ENCODE results near the gene B3GALNT1.

B3GALNT1 gene

DNA sequence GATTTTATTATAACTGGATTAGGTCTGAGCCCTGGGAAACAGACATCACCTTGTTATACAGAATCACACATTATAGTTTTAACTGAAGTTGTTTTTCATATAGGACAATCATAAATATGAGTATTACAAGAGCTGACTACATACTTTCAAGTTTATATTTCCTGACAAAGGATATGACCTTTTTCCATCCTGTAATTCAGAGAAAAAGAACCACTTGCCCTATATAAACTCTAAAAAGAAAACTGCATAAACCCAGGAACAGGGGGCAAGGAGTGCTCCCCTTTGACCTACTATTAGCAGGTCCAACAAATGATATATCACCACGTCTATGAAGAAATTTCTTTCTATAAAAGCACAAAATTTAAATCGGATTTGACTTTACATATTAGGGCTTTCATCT lies 20.9 kb downstream of the B3GALNT1 start:
- TF ChIP-seq, protein P1, sequence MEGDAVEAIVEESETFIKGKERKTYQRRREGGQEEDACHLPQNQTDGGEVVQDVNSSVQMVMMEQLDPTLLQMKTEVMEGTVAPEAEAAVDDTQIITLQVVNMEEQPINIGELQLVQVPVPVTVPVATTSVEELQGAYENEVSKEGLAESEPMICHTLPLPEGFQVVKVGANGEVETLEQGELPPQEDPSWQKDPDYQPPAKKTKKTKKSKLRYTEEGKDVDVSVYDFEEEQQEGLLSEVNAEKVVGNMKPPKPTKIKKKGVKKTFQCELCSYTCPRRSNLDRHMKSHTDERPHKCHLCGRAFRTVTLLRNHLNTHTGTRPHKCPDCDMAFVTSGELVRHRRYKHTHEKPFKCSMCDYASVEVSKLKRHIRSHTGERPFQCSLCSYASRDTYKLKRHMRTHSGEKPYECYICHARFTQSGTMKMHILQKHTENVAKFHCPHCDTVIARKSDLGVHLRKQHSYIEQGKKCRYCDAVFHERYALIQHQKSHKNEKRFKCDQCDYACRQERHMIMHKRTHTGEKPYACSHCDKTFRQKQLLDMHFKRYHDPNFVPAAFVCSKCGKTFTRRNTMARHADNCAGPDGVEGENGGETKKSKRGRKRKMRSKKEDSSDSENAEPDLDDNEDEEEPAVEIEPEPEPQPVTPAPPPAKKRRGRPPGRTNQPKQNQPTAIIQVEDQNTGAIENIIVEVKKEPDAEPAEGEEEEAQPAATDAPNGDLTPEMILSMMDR (conservative IDR thresholded peaks at IDR 0.05; ENCODE audit: control insufficient read depth, insufficient read depth, low read depth, low read length), result no peak
- no peak overlapping the region for H3K4me3 ChIP-seq (ENCODE audit: control insufficient read depth, low read depth, low read length)

GRCh38 chr3:161083131-161083530 lies 22.0 kb downstream of the B3GALNT1 start:
- H3K4me3 ChIP-seq (ENCODE audit: control insufficient read depth, low read depth, low read length), result no peak overlapping the region
- TF ChIP-seq, protein P1 (conservative IDR thresholded peaks at IDR 0.05; ENCODE audit: control insufficient read depth, insufficient read depth, low read depth, low read length), result no peak
- DNase-seq (ENCODE audit: low read depth), result no peak

More for the DNA sequence above, 20.9 kb downstream of the B3GALNT1 start:
- no peak for DNase-seq (ENCODE audit: low read depth)

DNA sequence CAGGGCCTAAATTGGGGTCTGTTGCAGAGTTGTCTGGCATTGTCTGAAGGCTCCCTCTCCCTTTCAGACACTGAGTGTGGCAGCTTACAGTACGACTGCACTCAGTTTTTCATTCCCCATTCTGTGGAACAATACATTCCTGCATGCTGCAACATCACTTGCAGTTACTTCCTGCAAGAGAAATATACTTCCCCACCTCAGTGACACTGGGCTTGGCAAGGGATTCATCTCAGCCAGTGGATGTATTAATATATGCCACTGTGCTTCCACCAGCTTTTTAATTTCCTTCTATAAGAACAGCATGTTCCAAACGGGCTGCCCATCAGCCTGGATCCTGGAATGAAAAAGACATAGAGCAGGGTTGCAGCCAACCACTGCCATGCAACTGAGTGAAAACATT lies 23.1 kb downstream of the B3GALNT1 start:
- no peak for DNase-seq (ENCODE audit: low read depth)
- TF ChIP-seq, protein P1 (conservative IDR thresholded peaks at IDR 0.05; ENCODE audit: control insufficient read depth, insufficient read depth, low read depth, low read length), result no peak
- no peak overlapping the region for H3K4me3 ChIP-seq (ENCODE audit: control insufficient read depth, low read depth, low read length)

GRCh38 chr3:161081633-161082032 lies 23.5 kb downstream of the B3GALNT1 start:
- TF ChIP-seq, protein P1 (conservative IDR thresholded peaks at IDR 0.05; ENCODE audit: control insufficient read depth, insufficient read depth, low read depth, low read length), result no peak

DNA sequence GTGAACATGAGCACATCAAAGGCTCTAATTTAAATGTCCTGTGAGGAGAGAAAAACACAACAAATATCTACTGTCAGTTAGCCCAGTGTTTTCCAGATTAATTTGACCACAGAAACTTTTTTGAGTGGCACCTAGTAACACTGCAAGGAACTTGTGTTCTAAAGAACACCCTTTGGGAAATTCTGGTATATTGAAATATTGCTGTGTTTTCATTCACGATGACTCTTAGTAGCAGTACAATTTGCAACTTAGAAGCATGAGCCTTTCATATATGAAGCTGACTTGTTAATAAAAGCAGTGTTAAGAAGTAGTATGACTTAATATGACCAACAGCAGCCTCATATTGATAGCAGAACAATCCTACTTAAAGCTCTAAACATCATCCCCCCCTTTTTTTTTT lies 32.0 kb downstream of the B3GALNT1 start:
- no peak overlapping the region for H3K4me3 ChIP-seq (ENCODE audit: control insufficient read depth, low read depth, low read length)
- no peak for DNase-seq (ENCODE audit: low read depth)
- TF ChIP-seq, protein P1 (conservative IDR thresholded peaks at IDR 0.05; ENCODE audit: control insufficient read depth, insufficient read depth, low read depth, low read length), result no peak

More at GRCh38 chr3:161081633-161082032, 23.5 kb downstream of the B3GALNT1 start:
- no peak for DNase-seq (ENCODE audit: low read depth)
- no peak overlapping the region for H3K4me3 ChIP-seq (ENCODE audit: control insufficient read depth, low read depth, low read length)

DNA sequence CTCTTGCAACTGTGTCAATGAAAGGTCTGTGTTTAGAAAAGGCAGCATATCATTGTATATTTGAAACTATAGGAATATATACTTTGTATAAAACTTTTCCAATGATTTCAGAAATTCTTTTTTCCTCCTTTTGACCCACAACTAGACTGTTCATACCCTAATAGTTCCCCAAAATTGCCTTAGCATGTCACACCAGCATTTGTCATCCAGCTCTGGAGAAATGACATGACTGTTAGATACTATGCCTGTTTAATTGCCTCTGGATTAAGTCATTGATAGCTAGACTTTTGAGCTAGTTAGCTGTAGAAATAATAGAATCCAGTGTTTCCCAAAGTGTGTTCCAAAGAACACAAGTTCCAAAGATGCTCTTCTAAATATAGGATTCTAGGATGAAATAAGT lies 32.4 kb downstream of the B3GALNT1 start:
- no peak overlapping the region for H3K4me3 ChIP-seq (ENCODE audit: control insufficient read depth, low read depth, low read length)
- DNase-seq (ENCODE audit: low read depth), result no peak
- TF ChIP-seq, protein P1 (conservative IDR thresholded peaks at IDR 0.05; ENCODE audit: control insufficient read depth, insufficient read depth, low read depth, low read length), result no peak

GRCh38 chr3:161072211-161072621 lies 32.9 kb downstream of the B3GALNT1 start:
- no peak for DNase-seq (ENCODE audit: low read depth)
- TF ChIP-seq, protein P1 (conservative IDR thresholded peaks at IDR 0.05; ENCODE audit: control insufficient read depth, insufficient read depth, low read depth, low read length), result no peak
- no peak overlapping the region for H3K4me3 ChIP-seq (ENCODE audit: control insufficient read depth, low read depth, low read length)
